ENCODE measurements around the gene HHLA2.

GRCh38 chr3:108420926-108421325 is 124.6 kb downstream of the HHLA2 start:
- TF ChIP-seq POLR2AphosphoS5 (IDR thresholded peaks at IDR 0.05; ENCODE audit: borderline replicate concordance, low read depth, low read length) (no peak), EZH2 (IDR thresholded peaks at IDR 0.05) (no peak)

All from SK-N-MC (cell line).